Measurements from ENCODE around the gene VN1R4. TPM values are rescaled to one million over a fixed set of nuclear protein-coding genes. Genes with fewer than 3 reads are reported as not detected.
"Not testable (repeated sequence)": the region's sequence is repeated elsewhere in the genome, so short reads cannot be mapped to it uniquely, and the experiment has no call there.

VN1R4 gene, protein sequence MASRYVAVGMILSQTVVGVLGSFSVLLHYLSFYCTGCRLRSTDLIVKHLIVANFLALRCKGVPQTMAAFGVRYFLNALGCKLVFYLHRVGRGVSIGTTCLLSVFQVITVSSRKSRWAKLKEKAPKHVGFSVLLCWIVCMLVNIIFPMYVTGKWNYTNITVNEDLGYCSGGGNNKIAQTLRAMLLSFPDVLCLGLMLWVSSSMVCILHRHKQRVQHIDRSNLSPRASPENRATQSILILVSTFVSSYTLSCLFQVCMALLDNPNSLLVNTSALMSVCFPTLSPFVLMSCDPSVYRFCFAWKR
- polyA plus RNA-seq (2014; cell fraction: cytosol; rRNA removed), result not detected in 2 replicates
- polyA plus RNA-seq (2014; cell fraction: nucleus; rRNA removed), result not detected in 2 replicates

DNA sequence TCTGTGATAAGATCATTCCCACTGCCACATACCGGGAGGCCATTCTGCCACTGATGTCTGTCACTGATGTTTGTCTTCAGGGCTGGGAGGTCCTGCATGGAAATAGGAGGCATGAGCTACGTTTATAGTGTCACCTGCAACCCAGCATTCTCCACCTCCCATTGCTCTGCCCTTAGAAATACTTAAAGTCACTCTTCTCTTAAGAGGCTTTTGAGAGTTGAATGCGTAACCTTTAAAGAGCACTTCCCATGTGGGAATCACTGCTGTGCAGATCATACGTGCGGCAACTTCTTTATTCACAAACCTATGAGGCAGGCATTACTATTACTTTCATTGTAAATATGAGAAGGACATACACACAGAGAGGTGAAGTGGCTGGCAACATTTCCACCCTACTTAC, at the start of gene VN1R4:
TSS of gene VN1R4 (minus strand) at position 101 of the 400 bp plus-strand sequence. CDS start at position 43, 58 bp downstream.
- DNase-seq (ENCODE audit: low spot score), result not testable (repeated sequence)

DNA sequence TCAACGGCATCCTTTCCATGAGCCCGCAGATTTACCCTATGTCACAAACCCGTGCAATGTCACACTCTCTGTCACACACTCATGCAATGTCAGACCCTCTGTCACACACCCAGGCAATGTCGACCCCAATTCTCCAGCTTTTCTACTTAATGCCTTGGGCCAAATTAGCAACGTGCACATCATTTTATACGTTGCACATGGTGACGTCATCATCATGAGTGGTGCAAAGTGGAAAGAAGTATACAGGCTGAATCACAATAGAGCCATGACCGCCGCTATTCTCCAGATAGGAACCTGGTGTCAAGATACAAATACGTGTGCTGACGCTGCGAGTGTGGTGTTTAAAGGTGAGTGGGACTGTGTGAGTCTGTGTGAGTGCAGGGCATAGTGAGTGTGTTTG, 44.4 kb upstream of the VN1R4 start:
- DNase-seq (ENCODE audit: low spot score), result no peak

DNA sequence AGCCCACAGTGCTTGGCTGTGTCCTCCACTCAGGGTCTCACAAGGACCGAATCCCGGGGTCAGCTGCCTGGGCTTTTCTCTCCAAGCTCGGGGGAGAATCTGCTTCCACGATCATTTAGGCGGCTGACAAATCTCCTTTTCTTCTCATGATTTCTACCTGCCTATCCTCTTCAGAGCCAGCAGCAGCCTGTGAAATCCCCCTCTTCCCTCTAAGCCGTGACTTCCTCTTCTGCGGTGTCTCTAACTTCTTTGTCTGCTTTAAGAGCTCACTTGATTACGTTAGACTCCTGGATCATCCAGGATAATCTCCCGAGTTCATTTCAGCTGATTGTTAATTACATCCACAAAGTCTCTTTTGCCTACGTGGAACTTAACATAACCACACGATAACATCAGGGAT, 43.5 kb upstream of the VN1R4 start:
- DNase-seq (ENCODE audit: low spot score), result no peak

DNA sequence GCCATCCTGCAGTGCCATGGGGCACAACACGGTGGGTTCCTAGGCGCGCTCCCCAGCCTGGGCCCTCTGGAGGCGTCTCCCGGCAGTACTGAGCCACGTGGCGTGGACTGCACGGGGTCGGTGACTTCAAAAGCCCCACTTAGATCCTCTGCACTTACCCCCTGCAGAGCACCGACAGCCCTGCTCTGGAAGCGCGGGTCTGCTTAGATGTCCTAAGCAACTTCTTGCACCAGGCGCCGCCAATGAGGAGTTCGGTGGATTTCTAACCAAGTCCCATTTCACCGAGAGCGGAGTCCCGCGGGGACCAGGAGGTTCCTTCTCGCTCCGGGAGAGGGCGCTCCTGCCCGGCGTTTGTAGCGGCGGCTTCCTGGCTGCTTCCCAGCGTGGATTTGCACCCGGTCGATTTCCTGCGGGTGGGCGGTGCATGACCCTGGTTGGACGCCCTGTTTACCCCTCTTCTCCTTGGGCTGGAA, 40.9 kb upstream of the VN1R4 start:
- DNase-seq (ENCODE audit: low spot score), result peak; percentile 21

DNA sequence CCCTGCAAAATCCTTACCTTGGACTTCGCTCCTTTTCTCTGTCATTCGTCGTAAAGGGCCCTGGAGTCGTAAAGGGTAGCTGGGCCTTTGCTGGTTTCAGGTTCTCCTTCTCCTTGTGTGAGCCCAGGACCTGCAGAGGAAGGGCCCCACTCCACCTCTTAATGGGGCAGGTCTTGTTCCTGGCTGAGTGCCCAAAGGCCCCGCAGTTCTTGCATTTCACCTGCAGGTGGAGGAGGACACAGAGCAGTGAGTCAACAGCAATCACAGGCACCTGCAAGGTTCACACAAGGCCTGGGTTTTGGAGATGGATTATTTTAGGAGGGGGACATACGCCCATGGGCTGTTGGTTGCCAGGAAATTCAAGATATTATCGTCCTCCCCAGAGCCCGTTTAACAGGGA, 33.8 kb upstream of the VN1R4 start:
- DNase-seq (ENCODE audit: low spot score), result not testable (repeated sequence)

DNA sequence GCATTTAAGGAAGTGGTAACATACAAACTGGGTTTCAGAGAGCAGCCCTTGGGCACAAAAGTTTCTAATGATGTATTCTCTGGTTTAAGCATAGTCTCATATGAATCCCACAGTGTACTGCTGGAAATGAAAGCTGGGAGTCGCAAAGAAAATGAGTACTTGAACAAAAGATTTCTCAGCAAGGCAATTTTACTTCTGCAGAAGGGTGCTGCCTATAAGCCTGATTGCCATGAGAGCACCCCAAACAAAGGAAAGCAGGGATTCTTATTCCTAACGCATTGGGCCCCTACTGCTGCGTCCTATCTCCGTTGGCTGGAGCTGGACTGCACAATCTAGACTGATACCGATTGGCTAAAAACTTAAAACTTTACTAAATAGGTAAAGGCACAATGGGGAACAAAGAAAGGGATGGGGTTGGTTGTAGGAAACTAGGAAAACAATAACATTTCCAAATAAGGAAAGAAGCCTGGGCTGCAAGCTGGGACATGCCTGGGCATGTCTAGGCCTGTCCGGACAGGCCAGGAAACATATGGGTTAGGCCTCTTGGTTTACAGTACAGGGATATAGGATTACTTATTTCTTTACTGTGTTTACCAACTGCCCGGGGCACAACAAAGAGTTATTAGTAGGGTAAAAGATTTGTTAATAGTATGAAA, 27.4 kb upstream of the VN1R4 start:
- no peak for DNase-seq (ENCODE audit: low spot score)

DNA sequence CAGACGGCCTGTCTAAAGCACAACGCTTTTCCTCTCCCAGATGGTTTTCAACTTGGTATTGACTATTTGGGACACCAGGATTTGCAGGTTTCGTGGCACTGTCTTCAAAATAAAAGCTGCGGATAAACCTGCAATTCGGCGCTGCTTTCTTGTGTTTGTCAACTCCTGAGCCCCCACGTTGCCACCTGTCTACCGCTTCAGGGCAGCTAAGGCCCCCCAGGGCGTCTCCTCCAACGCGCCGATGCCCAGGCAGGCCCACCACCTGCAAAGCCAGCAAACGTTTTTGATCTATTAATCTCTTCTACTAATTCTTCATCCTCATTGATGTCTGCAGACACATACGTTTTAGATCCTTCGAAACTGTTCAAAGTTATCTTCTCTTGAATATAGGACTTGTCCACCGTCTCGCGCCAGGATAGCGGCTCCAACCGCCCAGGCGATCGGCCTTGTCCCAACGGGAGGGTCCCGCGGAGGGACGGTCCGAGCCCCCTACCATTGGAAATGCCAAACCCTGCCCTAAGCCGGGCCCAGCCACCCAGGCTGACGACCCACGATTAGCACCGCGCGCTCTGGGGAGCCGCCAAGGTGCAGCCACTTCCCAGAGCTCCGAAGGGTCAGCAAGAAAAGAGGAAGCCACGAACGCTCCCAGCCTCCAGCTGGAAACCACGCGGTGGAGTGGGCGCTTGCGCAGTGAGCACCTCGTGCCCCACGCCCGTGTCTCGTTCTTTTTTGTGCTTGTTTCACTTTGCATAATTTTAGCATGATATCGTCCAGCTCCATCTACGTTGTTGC, 23.4 kb upstream of the VN1R4 start:
- no peak for DNase-seq (ENCODE audit: low spot score)

DNA sequence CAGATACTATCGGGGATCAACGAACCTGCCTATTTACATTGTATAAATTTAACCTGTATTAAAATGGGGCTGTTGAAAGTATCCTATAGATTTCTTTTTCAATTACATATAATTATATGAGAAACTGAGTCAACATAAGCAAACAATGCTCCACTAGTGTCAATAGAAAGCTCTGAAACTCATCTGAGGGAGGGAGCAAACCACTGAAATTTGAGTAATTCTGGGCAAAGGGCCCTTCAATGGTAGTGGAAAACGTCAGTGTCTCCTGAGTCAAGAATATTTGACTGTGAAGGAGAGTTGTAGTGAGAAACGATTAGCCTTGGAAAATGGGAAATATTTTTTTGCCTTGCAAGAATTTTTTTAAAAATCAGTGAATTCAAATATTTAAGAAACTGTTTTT, 17.6 kb upstream of the VN1R4 start:
- DNase-seq (ENCODE audit: low spot score), result no peak

DNA sequence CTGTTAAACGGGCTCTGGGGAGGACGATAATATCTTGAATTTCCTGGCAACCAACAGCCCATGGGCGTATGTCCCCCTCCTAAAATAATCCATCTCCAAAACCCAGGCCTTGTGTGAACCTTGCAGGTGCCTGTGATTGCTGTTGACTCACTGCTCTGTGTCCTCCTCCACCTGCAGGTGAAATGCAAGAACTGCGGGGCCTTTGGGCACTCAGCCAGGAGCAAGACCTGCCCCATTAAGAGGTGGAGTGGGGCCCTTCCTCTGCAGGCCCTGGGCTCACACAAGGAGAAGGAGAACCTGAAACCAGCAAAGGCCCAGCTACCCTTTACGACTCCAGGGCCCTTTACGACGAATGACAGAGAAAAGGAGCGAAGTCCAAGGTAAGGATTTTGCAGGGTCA, 14.4 kb upstream of the VN1R4 start:
- not testable (repeated sequence) for DNase-seq (ENCODE audit: low spot score)

DNA sequence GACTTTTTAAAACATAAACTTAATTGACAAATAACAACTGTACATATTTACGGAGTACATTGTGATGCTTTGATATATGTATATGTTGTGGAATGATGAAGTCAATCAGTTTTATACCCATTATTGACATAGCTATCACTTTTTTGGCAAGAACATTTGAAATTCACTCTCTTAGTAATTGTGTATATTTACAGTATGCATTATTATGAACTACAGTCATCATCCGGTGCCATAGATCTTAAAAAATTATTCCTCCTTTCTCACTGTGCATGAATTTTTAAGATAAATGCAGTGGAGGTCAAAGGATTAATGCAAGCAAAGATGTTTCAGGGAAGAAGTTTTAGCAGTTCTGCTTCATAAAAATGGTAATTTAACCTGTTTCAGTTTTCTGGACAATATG, 8.0 kb upstream of the VN1R4 start:
- DNase-seq (ENCODE audit: low spot score), result no peak

DNA sequence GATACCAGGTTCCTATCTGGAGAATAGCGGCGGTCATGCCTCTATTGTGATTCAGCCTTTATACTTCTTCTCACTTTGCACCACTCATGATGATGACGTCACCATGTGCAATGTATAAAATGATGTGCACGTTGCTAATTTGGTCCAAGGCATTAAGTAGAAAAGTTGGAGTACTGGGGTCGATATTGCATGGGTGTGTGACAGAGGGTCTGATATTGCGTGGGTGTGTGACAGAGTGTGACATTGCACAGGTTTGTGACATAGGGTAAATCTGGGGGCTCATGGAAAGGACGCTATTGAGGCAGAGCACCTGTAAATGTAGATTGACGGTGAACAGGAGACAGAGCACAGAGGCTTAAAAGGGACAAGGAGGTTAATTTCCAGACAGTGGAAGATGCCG, 4.5 kb upstream of the VN1R4 start:
- DNase-seq (ENCODE audit: low spot score), result no peak

DNA sequence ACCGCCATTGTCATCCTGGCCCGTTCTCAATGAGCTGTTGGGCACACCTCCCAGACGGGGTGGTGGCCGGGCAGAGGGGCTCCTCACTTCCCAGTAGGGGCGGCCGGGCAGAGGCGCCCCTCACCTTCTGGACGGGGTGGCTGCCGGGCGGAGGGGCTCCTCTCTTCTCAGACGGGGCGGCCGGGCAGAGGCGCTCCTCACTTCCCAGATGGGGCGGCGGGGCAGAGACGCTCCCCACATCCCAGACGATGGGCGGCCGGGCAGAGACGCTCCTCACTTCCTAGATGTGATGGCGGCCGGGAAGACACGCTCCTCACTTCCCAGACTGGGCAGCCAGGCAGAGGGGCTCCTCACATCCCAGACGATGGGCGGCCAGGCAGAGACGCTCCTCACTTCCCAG, 2.3 kb upstream of the VN1R4 start:
- not testable (repeated sequence) for DNase-seq (ENCODE audit: low spot score)

DNA sequence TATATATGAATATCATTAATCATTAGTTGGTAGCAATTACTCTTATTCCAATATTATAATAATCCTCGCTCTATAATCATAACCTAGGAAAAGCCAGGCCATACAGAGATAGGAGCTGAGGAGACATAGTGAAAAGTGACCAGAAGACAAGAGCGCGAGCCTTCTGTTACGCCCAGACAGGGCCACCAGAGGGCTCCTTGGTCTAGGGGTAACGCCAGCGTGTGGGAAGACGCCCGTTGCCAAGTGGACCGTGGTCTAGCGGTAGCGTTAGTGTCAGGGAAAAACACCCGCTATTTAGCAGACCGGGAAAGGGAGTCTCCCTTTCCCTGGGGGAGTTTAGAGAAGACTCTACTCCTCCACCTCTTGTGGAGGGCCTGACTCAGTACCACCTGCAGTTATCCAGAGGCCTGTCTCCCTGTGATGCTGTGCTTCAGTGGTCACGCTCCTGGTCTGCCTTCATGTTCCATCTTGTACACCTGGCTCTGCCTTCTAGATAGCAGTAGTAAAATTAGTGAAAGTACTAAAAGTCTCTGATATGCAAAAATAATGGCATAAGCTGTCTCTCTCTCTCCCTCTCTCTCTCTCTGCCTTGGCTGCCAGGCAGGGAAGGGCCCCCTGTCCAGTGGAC, 9.7 kb downstream of the VN1R4 start, which contains the start of gene VN1R2:
TSS of gene VN1R2 (plus strand) at position 578 of the 628 bp plus-strand sequence. CDS start 84 bp downstream, outside the sequence.
- not testable (repeated sequence) for DNase-seq (ENCODE audit: low spot score)

DNA sequence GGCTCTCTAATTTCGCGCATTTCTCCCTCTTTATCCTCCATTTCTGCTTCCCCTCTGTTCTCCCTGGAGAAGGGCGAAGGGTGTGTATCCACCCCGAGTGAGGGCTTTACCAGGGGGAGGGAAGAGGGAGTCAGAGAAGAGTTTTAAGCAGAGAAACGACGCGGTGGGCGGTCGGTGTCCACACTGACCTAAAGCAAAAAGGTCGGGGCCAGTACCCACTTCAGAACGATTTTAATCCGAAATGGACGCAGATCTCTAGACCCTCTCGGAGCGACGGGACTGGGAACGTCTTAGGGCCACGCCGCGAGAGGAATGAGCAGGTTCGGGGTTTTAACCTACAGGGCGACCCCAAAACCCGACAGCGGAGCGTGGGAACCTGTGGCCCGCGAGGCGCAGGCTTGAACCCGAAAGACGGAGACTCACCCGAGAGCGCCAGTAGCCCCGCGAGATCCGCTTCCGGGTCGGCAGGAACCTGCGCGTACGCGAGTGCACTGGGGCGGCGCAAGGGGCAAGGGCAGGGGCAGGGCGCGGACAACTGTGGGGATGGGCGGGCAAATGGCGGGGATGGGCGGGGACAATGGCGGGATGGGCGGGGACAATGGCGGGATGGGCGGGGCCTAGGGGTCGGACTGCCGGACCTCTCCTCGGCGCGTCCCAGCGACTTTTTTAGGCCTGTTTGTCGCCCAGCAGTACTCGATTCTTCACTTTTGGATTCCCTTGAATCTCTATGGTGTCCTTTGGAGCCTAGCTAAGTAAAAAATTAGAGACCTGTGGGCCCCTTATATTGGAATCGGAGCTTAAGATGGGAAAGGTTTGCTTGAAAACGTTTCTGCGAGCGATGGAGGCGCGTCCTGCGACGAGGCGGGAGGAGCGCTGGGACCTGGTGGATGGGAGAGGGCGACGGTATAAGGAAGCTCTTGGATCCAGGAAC, 12.8 kb downstream of the VN1R4 start, which contains the start of gene ZNF677:
TSS of gene ZNF677 (minus strand) at position 463 of the 931 bp plus-strand sequence. CDS start 3,323 bp downstream, outside the sequence.
- DNase-seq (ENCODE audit: low spot score), result peak; percentile 77

DNA sequence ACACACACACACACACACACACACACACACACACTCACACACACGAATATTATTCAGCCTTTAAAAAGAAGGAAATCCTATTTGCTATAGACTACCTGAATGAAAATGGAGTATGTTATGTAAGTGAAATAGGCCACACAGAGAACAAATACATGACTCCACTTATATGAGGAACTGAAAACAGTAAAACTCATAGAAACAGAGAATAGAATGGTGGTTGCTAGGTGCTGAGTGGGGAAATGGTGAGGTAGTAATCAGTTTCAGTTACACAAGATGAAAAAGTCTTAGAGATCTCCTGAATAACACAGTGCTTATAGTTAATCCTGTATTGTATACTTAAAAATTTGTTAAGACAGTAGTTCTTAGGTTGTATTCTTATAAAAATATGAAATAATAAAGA, 21.0 kb downstream of the VN1R4 start:
- DNase-seq (ENCODE audit: low spot score), result no peak

DNA sequence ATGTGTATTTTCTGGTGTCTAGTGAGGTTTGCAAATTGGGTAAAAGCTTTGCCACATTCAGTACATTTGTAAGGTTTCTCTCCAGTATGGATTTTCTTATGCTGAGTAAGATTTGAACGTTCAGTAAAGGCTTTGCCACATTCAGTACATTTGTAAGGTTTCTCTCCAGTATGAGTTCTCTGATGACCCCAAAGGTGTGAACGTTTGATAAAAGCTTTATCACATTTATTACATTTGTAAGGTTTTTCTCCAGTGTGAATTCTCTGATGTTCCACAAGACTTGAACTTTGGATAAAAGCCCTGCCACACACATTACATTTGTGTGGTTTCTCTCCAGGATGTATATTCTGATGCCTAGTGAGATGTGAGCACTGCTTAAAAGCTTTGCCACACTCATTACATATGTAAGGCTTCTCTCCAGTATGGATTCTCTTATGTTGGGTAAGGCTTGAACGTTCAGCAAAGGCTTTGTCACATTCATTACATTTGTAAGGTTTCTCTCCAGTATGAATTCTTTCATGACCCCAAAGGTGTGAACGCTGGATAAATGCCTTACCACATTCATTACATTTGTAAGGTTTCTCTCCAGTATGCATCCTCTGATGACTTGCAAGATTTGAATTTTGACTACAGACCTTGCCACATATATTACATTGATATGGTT, 30.3 kb downstream of the VN1R4 start:
- no peak for DNase-seq (ENCODE audit: low spot score)

DNA sequence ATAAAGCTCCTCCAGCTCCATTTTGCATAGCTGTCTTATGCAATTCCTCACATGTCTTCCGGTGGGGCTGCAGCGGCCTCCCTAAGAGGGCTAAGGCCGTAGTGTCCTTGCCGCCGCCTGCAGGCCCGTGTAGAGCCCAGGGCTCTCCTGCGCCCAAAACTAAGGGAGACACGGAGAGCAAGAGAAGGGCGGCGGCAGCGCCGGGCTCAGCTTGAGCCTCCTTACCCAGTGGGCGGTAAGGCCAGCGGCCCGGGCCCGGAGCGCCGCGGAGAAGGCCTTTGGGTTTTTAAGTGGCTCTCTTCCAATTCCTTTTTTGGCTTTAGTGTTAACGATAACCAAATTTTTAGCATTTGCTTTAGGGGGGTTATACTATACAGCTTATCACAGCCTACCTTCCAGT, 42.9 kb downstream of the VN1R4 start:
- DNase-seq (ENCODE audit: low spot score), result no peak

DNA sequence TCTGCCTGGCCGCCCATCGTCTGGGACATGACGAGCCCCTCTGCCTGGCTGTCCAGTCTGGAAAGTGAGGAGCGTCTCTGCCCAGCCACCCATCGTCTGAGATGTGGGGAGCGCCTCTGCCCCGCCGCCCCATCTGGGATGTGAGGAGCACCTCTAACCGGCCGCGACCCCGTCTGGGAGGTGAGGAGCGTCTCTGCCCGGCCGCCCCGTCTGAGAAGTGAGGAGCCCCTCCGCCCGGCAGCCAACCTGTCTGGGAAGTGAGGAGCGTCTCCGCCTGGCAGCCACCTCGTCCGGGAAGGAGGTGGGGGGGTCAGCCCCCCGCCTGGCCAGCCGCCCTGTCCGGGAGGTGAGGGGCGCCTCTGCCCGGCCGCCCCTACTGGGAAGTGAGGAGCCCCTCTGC, 44.8 kb downstream of the VN1R4 start:
- not testable (repeated sequence) for DNase-seq (ENCODE audit: low spot score)
